Hematopoietic multipotent progenitor cell treated with erythropoietin and hydrocortisone succinate and interleukin-3 and kit ligand, for 6 days (in vitro differentiated cells): ENCODE measurements around the gene NEDD1.

Experiments
- DNase-seq: peaks from one replicate; pipeline ENCODE4 v3.0.0-alpha.2; 2015

Gene NEDD1

DNA sequence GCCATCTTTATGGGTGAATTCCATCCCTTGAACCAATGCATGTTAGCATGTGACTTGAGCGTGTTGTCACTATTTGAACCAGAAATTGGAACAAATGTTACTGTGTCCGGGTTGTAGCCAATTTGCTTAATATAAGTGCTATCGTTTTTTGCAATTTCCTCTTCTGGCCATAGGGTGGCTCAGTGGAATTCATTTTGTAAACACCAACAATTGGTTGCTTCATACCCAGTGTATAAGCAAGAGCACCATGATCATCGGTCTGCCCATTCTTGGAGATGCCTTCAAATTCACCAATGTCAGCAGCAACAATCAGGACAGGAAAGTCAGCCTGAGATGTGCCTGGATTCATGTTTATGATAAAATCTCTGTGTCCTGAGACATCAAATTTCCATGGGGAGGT, 5.0 kb upstream of the NEDD1 start:
- DNase-seq: peak; percentile 35

DNA sequence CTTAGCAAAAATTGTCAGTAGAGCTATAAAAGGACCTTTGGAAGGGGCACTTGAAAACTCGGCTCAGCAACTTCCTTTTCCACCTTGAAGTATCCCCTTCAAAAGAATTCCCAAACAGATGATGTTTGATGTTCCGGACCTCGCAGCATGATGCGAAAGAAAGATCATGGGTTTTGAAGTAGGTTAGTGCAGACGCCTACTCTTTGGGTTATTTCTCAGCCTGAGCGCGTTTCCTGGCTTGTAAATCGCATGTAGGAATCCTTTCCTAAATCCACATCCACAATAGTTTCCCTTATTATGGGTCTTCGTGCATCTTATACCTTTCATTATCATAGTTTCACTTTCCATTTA, 584 bp upstream of the NEDD1 start:
- DNase-seq: no peak

GRCh38 chr12:96907671-96908422, 790 bp downstream of the NEDD1 start:
- peak; percentile 61 for DNase-seq

DNA sequence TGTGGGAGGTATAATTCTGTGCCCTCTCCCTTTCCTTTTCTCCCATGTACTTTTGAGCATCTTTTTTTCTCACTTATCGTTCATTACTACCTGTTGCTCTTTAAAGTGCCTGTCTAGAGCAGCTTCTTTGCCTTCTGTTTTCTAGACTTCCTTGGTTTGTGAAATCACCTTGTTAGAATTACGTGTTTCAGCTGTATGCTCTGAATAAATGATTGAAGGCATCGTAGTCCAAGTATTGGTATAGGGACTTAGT, 1.3 kb downstream of the NEDD1 start:
- no peak for DNase-seq

DNA sequence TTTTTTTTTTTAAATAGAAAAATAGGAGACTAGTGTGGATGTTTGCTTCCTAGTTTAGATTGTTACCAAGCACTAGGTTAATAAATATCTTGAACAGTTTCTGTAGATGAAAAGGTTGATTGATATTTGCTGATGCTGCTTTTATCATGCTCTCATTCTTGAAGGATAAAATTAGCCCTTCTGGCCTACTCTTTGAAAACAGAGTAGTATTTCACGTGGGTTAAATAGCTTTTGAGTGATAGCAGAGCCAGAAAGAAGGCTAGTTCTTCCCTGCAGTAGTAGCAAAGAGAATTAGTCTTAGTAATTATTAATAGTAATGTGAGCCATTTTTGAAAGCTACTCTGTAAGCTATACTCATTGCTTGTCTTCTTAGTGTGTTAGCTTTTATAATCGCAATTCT, 5.2 kb downstream of the NEDD1 start:
- DNase-seq: no peak

DNA sequence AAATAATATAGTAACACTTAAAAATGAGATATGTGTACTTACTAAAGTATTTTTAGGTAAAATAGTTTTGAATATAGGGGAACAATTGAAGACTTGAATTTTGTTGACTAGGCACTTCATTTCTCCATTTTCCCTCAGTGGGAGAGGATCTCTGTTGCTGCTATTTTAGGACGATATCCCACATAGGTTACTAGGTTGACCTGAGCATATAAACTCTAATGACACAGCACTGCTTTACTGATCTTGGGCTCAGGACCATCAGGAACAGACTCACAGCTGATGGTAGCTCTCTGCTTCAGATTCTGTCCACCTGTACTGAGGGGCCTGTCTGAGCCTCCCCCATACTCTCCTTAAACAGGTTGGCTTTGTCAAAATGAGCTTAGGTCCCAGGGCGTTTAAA, 5.9 kb downstream of the NEDD1 start:
- DNase-seq: no peak

GRCh38 chr12:96919510-96920210, 12.6 kb downstream of the NEDD1 start:
- no peak for DNase-seq

- DNase-seq: no peak
Observed at GRCh38 chr12:96948782-96949181, 41.7 kb downstream of the NEDD1 start.

DNA sequence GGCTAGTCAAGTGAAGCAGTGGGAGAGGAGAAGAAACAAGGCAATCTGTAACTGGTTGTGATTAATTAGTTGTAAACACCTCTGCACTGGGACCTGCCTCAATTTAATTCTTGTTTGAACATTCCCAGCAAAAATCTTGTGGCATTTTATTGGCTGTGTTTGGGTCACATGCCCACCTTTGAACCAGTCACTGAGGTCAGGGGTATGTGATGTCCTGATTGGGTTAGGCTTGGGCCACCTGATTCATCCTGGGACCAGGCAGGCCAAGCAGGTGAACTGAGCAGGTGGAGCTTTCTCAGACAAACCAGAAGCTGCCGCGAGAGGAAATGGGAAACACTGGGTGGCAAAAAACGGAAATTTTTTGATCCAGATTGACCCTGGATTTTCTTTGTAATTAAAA, 72.5 kb downstream of the NEDD1 start:
- no peak for DNase-seq

GRCh38 chr12:96980991-96981414, 73.9 kb downstream of the NEDD1 start:
- no peak for DNase-seq

DNA sequence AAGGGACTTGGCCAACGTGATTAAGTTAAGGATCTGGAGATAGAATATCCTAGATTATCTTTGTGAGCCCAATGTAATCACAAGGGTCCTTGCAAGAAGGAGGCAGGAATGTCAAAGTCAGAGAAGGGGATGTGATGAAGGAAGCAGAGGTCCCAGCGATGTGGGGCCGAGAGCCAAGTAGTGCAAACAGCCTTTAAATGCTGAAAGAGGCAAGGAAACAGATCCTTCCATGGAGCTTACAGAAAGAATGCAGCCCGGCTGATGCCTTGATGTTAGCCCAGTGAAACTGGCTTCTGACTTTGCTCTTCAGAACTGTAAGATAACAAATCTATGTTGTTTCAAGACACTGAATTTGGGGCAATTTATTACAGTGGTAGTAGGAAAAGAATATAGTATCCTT, 74.9 kb downstream of the NEDD1 start:
- no peak for DNase-seq

GRCh38 chr12:96982671-96983070, 75.6 kb downstream of the NEDD1 start:
- no peak for DNase-seq

DNA sequence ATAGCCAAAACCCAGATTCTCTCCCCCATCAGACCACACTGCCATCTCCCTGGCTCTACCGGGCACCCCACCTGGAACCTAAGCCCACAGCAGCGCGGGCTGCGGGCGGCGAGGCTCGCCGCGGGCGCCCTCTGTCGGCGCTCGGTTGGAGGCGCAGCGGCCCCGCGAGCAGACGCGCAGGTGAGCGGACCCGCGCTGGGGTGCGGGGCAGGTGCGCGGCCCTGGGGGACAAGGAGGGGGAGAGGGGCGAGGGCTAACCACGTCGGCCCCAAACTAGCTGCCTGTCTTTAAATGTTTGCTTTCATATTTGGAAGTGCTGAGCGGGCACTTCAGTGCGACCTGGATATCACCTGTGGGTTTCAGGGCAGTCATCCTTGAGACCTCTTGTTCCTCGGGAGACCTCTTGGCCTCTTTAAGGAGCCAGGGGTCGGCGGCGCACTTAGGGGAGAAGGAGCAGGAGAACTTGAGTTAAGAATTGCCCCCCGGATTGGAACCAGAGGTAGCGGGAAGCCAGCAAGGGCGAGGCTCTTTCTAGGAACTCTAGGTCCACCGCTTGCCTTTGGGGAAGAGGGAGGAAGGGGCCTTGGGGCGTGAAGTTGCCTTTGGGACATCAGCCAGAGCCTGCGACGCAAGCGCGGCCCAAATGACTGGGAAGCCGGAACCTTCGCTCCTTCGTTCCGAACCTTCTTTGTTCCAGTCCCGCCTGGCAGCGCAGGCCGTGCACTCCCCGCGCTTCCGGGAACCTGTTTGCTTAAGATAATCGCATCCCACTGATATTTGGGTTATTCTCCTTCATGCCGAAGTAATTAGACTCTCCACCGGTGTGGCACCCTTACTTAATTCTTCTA, 78.7 kb downstream of the NEDD1 start:
- peak; percentile 65 for DNase-seq

- peak; percentile 80 for DNase-seq
Observed at GRCh38 chr12:96986883-96987523, 79.9 kb downstream of the NEDD1 start.

DNA sequence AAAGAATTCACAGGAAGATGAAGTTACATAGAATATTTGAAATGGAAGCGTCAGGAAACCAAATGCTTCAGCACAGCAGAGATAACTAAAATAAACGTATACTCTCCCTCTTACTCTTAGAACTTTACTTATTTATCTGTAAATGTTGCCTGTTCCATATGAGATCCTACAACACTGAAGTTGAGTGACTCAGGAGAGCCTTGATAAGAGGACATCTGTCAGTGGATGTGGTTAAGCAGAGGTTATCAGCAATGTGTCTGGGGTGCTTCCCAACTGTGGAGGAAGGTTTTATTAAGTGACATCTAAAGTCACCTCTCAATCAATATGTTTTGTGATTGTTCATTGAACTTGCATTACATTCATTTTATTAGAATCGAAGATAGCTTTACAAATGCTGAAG, 81.9 kb downstream of the NEDD1 start:
- DNase-seq: peak; percentile 94

DNA sequence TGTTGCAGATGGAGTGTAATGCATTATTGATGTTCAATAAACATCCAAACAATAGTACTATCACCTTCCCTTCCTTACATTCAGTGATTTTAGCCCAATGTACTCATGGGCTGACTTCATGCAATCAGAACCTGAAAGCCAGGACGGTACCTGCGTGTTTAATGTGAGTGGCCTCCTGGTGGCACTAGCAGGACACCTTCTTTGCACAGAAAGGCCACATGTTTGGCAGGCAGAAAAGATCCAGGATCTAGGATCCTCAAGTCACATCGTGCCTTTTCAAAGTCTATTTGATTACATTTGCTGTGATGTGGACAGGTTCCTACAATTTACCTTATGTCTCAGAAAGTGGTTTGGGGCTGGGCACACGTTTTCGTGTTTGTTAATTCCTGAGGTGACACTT, 82.9 kb downstream of the NEDD1 start:
- DNase-seq: peak; percentile 71

GRCh38 chr12:96994900-96995299, 87.8 kb downstream of the NEDD1 start:
- no peak for DNase-seq

GRCh38 chr12:96995861-96996260, 88.8 kb downstream of the NEDD1 start:
- no peak for DNase-seq

GRCh38 chr12:96997797-96998484, 90.9 kb downstream of the NEDD1 start:
- DNase-seq: no peak

DNA sequence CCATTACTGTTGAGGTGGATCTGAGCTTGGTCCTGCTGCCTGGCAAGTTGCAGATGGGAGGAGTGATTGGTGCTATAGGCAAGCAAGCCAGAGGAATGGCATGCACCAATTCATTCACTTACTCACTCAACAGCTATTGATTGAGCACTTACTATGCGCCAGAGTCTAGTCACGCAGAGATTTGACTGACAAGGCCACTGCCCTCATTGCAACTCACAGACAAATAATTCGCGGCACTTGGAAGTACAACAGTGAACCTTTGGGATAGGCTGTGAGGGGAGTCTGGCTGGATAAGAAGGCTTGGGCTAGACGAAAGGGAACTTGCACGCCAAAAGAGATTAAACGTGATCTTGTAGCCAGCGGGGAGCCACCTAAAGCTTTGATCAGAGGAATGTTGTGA, 96.2 kb downstream of the NEDD1 start:
- DNase-seq: no peak
